Stimulated activated CD8-positive, alpha-beta memory T cell treated with anti-CD3 and anti-CD28 coated beads, Interleukin-15, amount 100 ng/mL, for 1 hour (primary cell): ENCODE data around the gene TMEM269.

Source experiments
- DNase-seq: peaks from one replicate; pipeline ENCODE4 v3.0.0-alpha.2; 2020; ENCODE audit warnings: low read depth

TMEM269 gene

DNA sequence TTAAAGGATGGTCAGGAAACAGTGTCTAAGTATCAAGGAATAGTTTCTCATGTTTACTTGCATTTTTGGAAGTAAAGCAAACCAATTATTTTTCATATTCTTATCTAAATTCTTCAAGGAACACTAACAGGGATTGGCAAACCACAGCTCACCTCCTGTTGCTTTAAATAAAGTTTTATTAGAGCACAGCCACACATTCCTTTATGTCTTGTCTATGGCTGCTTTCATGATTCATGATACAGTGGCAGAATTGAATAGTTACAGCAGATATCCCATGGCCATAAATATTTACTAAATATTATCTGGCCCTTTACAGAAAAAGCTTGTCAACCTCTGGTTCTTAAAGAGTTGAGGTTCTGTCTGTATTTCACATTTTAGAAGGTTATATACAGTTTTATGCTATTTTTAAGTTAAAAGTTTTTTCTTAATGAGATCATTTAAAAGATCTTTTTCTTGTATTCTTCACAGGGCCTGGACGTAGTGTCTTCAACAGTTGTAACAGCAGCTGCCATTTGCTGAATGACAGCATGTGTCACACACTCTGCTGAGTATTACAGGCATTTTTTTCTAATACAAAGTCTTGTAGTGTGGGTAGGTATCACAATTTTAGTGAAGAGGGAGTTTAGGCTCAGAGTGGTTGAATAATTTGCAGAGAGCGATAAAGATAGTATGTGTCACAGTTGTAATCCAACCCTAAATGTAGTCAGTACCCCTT lies 64.2 kb downstream of the TMEM269 start:
- no peak for DNase-seq

DNA sequence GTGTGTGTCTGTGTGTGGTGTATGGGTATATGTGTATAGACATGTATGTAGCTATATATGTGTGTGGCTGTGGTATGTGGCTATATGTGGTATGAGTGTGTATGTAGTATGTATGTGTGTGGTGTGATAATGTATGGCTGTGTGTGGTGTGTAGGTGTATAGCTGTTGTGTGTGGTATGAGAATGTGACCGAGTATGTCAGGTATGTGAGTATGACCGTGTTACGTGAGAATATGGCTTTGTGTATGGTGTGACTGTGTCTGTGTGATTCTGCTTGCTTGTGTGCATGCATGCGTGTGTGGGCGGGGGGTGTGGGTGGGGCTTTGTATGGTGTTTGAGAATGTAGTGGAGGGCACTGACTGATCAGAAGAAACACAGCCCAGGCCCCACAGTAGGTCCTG lies 65.2 kb downstream of the TMEM269 start:
- no peak for DNase-seq
